ENCODE data around the gene GSC2. TPM values are rescaled to one million over a fixed set of nuclear protein-coding genes. Genes with fewer than 3 reads are reported as not detected.
A peak's percentile ranks its signal among the peaks of the same experiment; 100 is the strongest.

The GSC2 gene
- total and polyA plus RNA-seq, 9 of the 15 experiments (the other 6 are each of a cell fraction or from before 2014, with no cell fraction given) = not detected

DNA sequence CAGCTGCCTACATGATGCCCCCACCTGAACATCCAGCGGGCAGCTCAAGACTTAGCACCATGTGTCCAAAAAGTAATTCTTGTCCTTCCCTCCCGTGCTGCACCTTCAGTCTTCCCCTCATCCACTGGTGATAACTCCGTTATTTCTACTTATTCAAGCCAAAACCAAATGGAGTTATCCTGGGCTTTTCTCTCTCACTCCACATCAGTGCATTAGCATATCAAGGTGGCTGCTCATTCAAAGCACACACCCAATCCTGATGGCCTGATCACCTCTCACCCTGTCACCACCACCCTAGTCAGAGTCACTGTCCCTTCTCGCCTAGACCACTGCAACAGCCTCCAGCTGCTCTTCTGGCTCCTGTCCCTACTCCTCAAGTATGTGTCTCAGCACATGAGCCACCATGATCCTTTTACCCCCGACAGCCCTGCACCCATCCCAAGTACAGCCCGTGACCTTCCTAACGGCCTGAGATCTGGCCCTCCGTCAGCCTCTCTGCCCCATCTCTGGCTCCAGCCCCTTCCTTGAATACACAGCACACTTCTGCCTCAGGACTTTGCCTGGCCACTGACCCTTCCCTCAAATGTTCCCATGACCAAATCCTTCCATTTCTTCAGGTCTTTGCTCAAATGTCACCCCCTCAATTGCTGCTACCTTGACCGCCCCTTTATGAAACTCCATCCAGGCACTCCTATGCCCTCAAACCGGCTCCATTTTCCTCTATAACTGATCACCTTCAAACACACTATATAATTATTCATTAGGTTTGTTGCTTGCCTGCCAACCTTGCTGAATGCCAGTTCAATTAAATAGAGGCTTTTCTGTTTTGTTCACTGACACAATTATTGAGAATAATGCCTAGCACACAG lies 48.1 kb upstream of the GSC2 start (continued):
- TF ChIP-seq EZH2 (IDR thresholded peaks at IDR 0.05; ENCODE audit: borderline replicate concordance, low read depth, low read length) (peak; percentile 79; the same call in 1 of the 2 replicates), ZNF311 (CRISPR knock-in tag; IDR thresholded peaks at IDR 0.05) (no peak), ZNF551 (CRISPR knock-in tag; IDR thresholded peaks at IDR 0.05) (no peak), RCOR1 (IDR thresholded peaks at IDR 0.05; ENCODE audit: borderline replicate concordance in 1 of 2, low read depth in 2 of 2, low read length in 2 of 2) (no peak), ZNF668 (CRISPR knock-in tag; IDR thresholded peaks at IDR 0.05) (no peak), HCFC1 (IDR thresholded peaks at IDR 0.05; ENCODE audit: low read depth, low read length) (no peak), CTBP1 (IDR thresholded peaks at IDR 0.05; ENCODE audit: borderline replicate concordance) (no peak), SOX6 (IDR thresholded peaks at IDR 0.05) (no peak), KAT2B (IDR thresholded peaks at IDR 0.05; ENCODE audit: low read depth, low read length) (no peak), GABPA (tag; conservative IDR thresholded peaks at IDR 0.05; ENCODE audit: low read depth) (no peak), CREB3 (tag; conservative IDR thresholded peaks at IDR 0.05; ENCODE audit: low read depth) (no peak), CCAR2 (IDR thresholded peaks at IDR 0.05; ENCODE audit: low read depth, low read length) (no peak), ZNF77 (CRISPR knock-in tag; IDR thresholded peaks at IDR 0.05) (no peak), MAZ (CRISPR knock-in tag; conservative IDR thresholded peaks at IDR 0.05 in 1 of 2, IDR thresholded peaks at IDR 0.05 in 1 of 2) (no peak), STAG1 (CRISPR knock-in tag; IDR thresholded peaks at IDR 0.05; ENCODE audit: borderline replicate concordance) (0 out of 2 replicates have a peak, but pooled peaks have one; percentile 27), GTF2F1 (IDR thresholded peaks at IDR 0.05; ENCODE audit: low read depth, low read length) (0 out of 2 replicates have a peak, but pooled peaks have one; percentile 25), ZNF175 (CRISPR knock-in tag; IDR thresholded peaks at IDR 0.05; ENCODE audit: low read depth) (no peak), ADNP (tag; IDR thresholded peaks at IDR 0.05) (no peak), BRCA1 (IDR thresholded peaks at IDR 0.05) (no peak), BRCA1 (CRISPR knock-in tag; IDR thresholded peaks at IDR 0.05) (no peak), ZNF695 (CRISPR knock-in tag; IDR thresholded peaks at IDR 0.05) (no peak)
- TF ChIP-seq, protein P1, sequence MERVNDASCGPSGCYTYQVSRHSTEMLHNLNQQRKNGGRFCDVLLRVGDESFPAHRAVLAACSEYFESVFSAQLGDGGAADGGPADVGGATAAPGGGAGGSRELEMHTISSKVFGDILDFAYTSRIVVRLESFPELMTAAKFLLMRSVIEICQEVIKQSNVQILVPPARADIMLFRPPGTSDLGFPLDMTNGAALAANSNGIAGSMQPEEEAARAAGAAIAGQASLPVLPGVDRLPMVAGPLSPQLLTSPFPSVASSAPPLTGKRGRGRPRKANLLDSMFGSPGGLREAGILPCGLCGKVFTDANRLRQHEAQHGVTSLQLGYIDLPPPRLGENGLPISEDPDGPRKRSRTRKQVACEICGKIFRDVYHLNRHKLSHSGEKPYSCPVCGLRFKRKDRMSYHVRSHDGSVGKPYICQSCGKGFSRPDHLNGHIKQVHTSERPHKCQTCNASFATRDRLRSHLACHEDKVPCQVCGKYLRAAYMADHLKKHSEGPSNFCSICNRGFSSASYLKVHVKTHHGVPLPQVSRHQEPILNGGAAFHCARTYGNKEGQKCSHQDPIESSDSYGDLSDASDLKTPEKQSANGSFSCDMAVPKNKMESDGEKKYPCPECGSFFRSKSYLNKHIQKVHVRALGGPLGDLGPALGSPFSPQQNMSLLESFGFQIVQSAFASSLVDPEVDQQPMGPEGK (CRISPR knock-in tag; IDR thresholded peaks at IDR 0.05; ENCODE audit: borderline replicate concordance) = no peak

Measured in K562 (cell line).